H9 (cell line): ENCODE data around the gene TFR2. TPM values are rescaled to one million over a fixed set of nuclear protein-coding genes. Genes with fewer than 3 reads are reported as not detected.

Experiments used
- DNase-seq: peaks from one replicate; pipeline ENCODE4 v3.0.0-alpha.2; 2017
- H2AFZ ChIP-seq: one replicate; pipeline ENCODE4 v1.6.1; 2013; ENCODE audit warnings: mild to moderate bottlenecking, low read length, control low read depth, moderate library complexity
- H2AK5ac ChIP-seq: 2 replicates; pipeline ENCODE4 v1.6.1; 2013; ENCODE audit warnings: low read length, control low read depth, mixed read lengths; ENCODE audit not compliant: insufficient read length
- H2BK120ac ChIP-seq: one replicate; pipeline ENCODE4 v1.6.1; 2013; ENCODE audit warnings: low read depth, mild to moderate bottlenecking, low read length, control low read depth, inconsistent platforms; ENCODE audit not compliant: poor library complexity, severe bottlenecking
- H2BK12ac ChIP-seq: 2 replicates; pipeline ENCODE4 v1.6.1; 2013; ENCODE audit warnings: low read length, control low read depth, mixed read lengths, low read depth; ENCODE audit not compliant: insufficient read length
- H2BK15ac ChIP-seq: 2 replicates; pipeline ENCODE4 v1.6.1; 2013; ENCODE audit warnings: low read depth, low read length, control low read depth
- H2BK20ac ChIP-seq: one replicate; pipeline ENCODE4 v1.6.1; 2013; ENCODE audit warnings: low read depth, mild to moderate bottlenecking, low read length, control low read depth, inconsistent platforms; ENCODE audit not compliant: poor library complexity, severe bottlenecking
- H2BK5ac ChIP-seq: 2 replicates; pipeline ENCODE4 v1.6.1; 2013; ENCODE audit warnings: low read length, control low read depth, mixed read lengths; ENCODE audit not compliant: insufficient read length
- H3K14ac ChIP-seq: 2 replicates; pipeline ENCODE4 v1.6.1; 2013; ENCODE audit warnings: low read length, control low read depth; ENCODE audit not compliant: insufficient read depth
- H3K18ac ChIP-seq: 2 replicates; pipeline ENCODE4 v1.6.1; 2013; ENCODE audit warnings: low read depth, mild to moderate bottlenecking, mixed read lengths, low read length, control low read depth; ENCODE audit not compliant: insufficient read length
- H3K23ac ChIP-seq: 2 replicates; pipeline ENCODE4 v1.6.1; 2013; ENCODE audit warnings: low read length, control low read depth, mixed read lengths, low read depth; ENCODE audit not compliant: insufficient read length
- H3K23me2 ChIP-seq: 2 replicates; pipeline ENCODE4 v1.6.1; 2013; ENCODE audit warnings: low read depth, mild to moderate bottlenecking, mixed read lengths, low read length, control low read depth; ENCODE audit not compliant: insufficient read length, poor library complexity, severe bottlenecking
- H3K27ac ChIP-seq: 2 replicates; pipeline ENCODE4 v1.5.1; 2013; ENCODE audit warnings: low read length, control low read depth, mixed read lengths, low read depth; ENCODE audit not compliant: insufficient read length
- H3K27me3 ChIP-seq: 2 replicates; pipeline ENCODE4 v1.6.1; 2013; ENCODE audit warnings: low read length, control low read depth, inconsistent platforms; ENCODE audit not compliant: insufficient read depth
- H3K4ac ChIP-seq: 2 replicates; pipeline ENCODE4 v1.6.1; 2013; ENCODE audit warnings: low read depth, mild to moderate bottlenecking, control low read depth, inconsistent platforms, low read length, moderate library complexity
- H3K4me1 ChIP-seq: 2 replicates; pipeline ENCODE4 v1.6.1; 2013; ENCODE audit warnings: low read length, control low read depth, inconsistent platforms; ENCODE audit not compliant: insufficient read depth
- H3K4me2 ChIP-seq: 2 replicates; pipeline ENCODE4 v1.6.1; 2013; ENCODE audit warnings: low read length, control low read depth, mixed read lengths; ENCODE audit not compliant: insufficient read length, insufficient read depth
- H3K56ac ChIP-seq: 2 replicates; pipeline ENCODE4 v1.6.1; 2013; ENCODE audit warnings: low read depth, mild to moderate bottlenecking, mixed read lengths, low read length, control low read depth; ENCODE audit not compliant: insufficient read length
- H3K79me1 ChIP-seq: 2 replicates; pipeline ENCODE4 v1.6.1; 2013; ENCODE audit warnings: low read depth, mild to moderate bottlenecking, moderate library complexity, low read length, control low read depth, inconsistent platforms; ENCODE audit not compliant: insufficient read depth, poor library complexity, severe bottlenecking
- H3K79me2 ChIP-seq: 2 replicates; pipeline ENCODE4 v1.6.1; 2013; ENCODE audit warnings: low read length, control low read depth, inconsistent platforms; ENCODE audit not compliant: insufficient read depth
- H3K9ac ChIP-seq: 2 replicates; pipeline ENCODE4 v1.6.1; 2013; ENCODE audit warnings: low read length, control low read depth, mixed read lengths; ENCODE audit not compliant: insufficient read length; ENCODE audit errors: extremely low read depth
- H3K9me3 ChIP-seq: one replicate; pipeline ENCODE4 v1.6.1; 2013; ENCODE audit warnings: low read depth, low read length, inconsistent platforms; ENCODE audit not compliant: control insufficient read depth
- H3T11ph ChIP-seq: one replicate; pipeline ENCODE4 v1.6.1; 2013; ENCODE audit warnings: mild to moderate bottlenecking, low read length, control low read depth, inconsistent platforms
- H4K20me1 ChIP-seq: one replicate; pipeline ENCODE4 v1.6.1; 2013; ENCODE audit not compliant: control insufficient read depth, insufficient read length, insufficient read depth
- H4K5ac ChIP-seq: 2 replicates; pipeline ENCODE4 v1.6.1; 2013; ENCODE audit warnings: low read depth, mild to moderate bottlenecking, mixed read lengths, low read length, control low read depth; ENCODE audit not compliant: insufficient read length
- H4K8ac ChIP-seq: replicated peaks from 2 replicates; pipeline ENCODE4 v1.6.1; 2013; ENCODE audit warnings: low read length, control low read depth, mixed read lengths, low read depth; ENCODE audit not compliant: insufficient read length
- H4K91ac ChIP-seq: 2 replicates; pipeline ENCODE4 v1.6.1; 2013; ENCODE audit warnings: low read depth, mild to moderate bottlenecking, moderate library complexity, mixed read lengths, low read length, control low read depth; ENCODE audit not compliant: insufficient read length
- H3K27ac Mint-ChIP-seq, 3 experiments: 2 replicates in 2 of 3; 3 replicates in 1 of 3; pipeline ENCODE4 v1.8.0; 2020 to 2021; ENCODE audit warnings: mixed read lengths in 3 of 3, mild to moderate bottlenecking in 1 of 3, moderate library complexity in 1 of 3
- H3K27me3 Mint-ChIP-seq: 2 replicates; pipeline ENCODE4 v1.8.0; 2021; ENCODE audit warnings: low read depth, mild to moderate bottlenecking, moderate library complexity, mixed read lengths
- H3K36me3 Mint-ChIP-seq, 3 experiments: 2 replicates in 2 of 3; 3 replicates in 1 of 3; pipeline ENCODE4 v1.8.0; 2020 to 2021; ENCODE audit warnings: low read depth in 3 of 3, mixed read lengths in 3 of 3; ENCODE audit not compliant: insufficient read depth in 1 of 3
- H3K4me1 Mint-ChIP-seq, 2 experiments: 2 replicates each; pipeline ENCODE4 v1.8.0; 2020; ENCODE audit warnings: mixed read lengths in 2 of 2
- H3K4me3 Mint-ChIP-seq, 2 experiments: 2 replicates in 1 of 2; 3 replicates in 1 of 2; pipeline ENCODE4 v1.8.0; 2020 to 2021; ENCODE audit warnings: mild to moderate bottlenecking in 2 of 2, mixed read lengths in 2 of 2, moderate library complexity in 1 of 2
- H3K9me3 Mint-ChIP-seq, 2 experiments: 2 replicates in 1 of 2; 3 replicates in 1 of 2; pipeline ENCODE4 v1.8.0; 2020; ENCODE audit warnings: mild to moderate bottlenecking in 2 of 2, mixed read lengths in 2 of 2, moderate library complexity in 1 of 2
- WGBS: extraction: QIAGEN DNeasy Blood & Tissue Kit; methylation state at CpG from one replicate; pipeline ENCODE4 v1.1.7; 2013; ENCODE audit warnings: missing lambda C conversion rate, low lambda C conversion rate, mixed read lengths; ENCODE audit not compliant: insufficient read length; ENCODE audit errors: extremely low coverage; 5-methylcytosine and 5-hydroxymethylcytosine counted together
- total RNA-seq: library from RNA; stranded (reverse); gene quantifications from 2 replicates; pipeline ENCODE4 v1.2.1, GENCODE V29; 2021
- TF ChIP-seq, protein P1 (sequence below): fragments of 200-600 bp; sonication (generic); conservative IDR thresholded peaks from 3 replicates; pipeline ENCODE4 v1.8.0; 2021; ENCODE audit warnings: antibody characterized with exemption, mild to moderate bottlenecking

Gene TFR2
- total RNA-seq, 1 experiment from 2014 or later: 2.3 TPM

GRCh38 chr7:100682991-100683658 is 41.8 kb upstream of the TFR2 start:
- Histone ChIP-seq H3K18ac (no peak overlapping the region), H4K5ac (no peak overlapping the region), H2BK120ac (no peak overlapping the region), H3K56ac (no peak overlapping the region), H2BK15ac (no peak overlapping the region), H3T11ph (no peak overlapping the region), H3K27me3 (no peaks in the 10 kb centered on the region), H3K4ac (no peak overlapping the region), H3K4me1 (no peaks in the 10 kb centered on the region), H3K79me1 (no peaks in the 10 kb centered on the region), H2AK5ac (no peak overlapping the region), H3K9ac (no peak overlapping the region), H3K79me2 (no peaks in the 10 kb centered on the region; the same call in 1 of the 2 replicates), H3K9me3 (no peaks in the 10 kb centered on the region), H4K8ac (no peak overlapping the region), H2AFZ (no peak overlapping the region), H3K23ac (no peak overlapping the region), H2BK5ac (no peak overlapping the region), H2BK20ac (no peak overlapping the region), H3K27ac (no peak overlapping the region), H2BK12ac (no peak overlapping the region), H3K4me2 (no peak overlapping the region), H4K91ac (no peak overlapping the region), H3K23me2 (no peaks in the 10 kb centered on the region), H3K14ac (no peak overlapping the region), H4K20me1 (no peaks in the 10 kb centered on the region)
- peaks cover 3% of the 10 kb centered on the region for H3K27me3 Mint-ChIP-seq
- no CpG with 5 or more reads among the region's 28 CpGs for WGBS
- no peak for DNase-seq
- peaks cover 24 to 78% (median 72%) of the 10 kb centered on the region in 3 experiments for H3K36me3 Mint-ChIP-seq
- H3K9me3 Mint-ChIP-seq: no peaks in the 10 kb centered on the region
- H3K27ac Mint-ChIP-seq: peak overlapping the region in 2 of 3 experiments; percentile 49 to 81; a peak in 2 of 7 replicates
- peaks cover 2 to 14% of the 10 kb centered on the region in 2 experiments; a peak in 3 of 4 replicates for H3K4me1 Mint-ChIP-seq
- TF ChIP-seq, protein P1, sequence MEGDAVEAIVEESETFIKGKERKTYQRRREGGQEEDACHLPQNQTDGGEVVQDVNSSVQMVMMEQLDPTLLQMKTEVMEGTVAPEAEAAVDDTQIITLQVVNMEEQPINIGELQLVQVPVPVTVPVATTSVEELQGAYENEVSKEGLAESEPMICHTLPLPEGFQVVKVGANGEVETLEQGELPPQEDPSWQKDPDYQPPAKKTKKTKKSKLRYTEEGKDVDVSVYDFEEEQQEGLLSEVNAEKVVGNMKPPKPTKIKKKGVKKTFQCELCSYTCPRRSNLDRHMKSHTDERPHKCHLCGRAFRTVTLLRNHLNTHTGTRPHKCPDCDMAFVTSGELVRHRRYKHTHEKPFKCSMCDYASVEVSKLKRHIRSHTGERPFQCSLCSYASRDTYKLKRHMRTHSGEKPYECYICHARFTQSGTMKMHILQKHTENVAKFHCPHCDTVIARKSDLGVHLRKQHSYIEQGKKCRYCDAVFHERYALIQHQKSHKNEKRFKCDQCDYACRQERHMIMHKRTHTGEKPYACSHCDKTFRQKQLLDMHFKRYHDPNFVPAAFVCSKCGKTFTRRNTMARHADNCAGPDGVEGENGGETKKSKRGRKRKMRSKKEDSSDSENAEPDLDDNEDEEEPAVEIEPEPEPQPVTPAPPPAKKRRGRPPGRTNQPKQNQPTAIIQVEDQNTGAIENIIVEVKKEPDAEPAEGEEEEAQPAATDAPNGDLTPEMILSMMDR: no peak
- no peak overlapping the region for H3K4me3 Mint-ChIP-seq
